ENCODE measurements around the gene RAB3A. TPM values are rescaled to one million over a fixed set of nuclear protein-coding genes. Genes with fewer than 3 reads are reported as not detected.

The RAB3A gene
- total RNA-seq, 4 donors from 2014 or later: 0.40 to 2.5 (median 2.0) TPM; not detected in 1

DNA sequence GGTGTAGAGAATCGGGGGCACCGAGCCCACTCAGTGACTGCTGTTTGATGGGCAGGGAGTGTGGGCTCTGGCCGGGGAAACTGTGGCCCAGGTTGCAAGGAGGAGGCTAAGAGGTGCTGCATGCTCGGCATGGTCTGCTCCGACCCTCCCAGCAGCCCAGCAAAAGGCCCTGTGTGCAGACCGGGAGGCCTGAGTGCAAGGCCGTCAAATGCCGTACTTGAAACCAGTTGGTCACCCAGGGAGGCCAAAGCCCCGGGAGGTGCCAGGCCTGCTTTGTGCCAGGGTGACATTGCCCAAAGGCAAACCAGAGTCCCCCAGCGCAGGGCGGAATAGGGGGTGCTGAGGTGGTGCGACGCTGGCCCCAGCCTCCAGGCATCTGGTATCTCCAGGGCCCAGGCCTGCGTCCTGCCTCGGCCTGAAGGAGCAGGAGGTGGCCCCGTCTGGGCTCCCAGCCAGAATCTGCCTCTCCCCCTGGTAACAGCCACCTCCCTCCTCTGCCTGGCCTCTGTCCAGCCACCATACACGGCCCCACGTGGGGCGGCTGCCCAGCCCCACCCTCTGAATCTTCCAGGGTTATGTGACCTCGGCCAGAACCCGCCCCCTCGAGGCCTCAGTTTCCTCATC is 46.9 kb downstream of the RAB3A start:
- no peaks in the 10 kb centered on the region for H3K9me3 ChIP-seq
- peak; percentile 97 for DNase-seq
- H3K27ac ChIP-seq: peak overlapping the region; percentile 75 to 79 (median 78)
- H3K4me3 ChIP-seq (replicated peaks in 1 of 3): no peak overlapping the region
- H3K4me1 ChIP-seq: peaks cover 37 to 49% of the 10 kb centered on the region in 2 donors
- H3K27me3 ChIP-seq: no peaks in the 10 kb centered on the region
- intact Hi-C loops (cut with DNase I): loop anchor here (10.0 kb wide), 1 partner anchor 152 kb away; the partner anchor contains the start of gene ARRDC2
- WGBS, 2 donors: 10 to 40% methylated on average over 6 to 7 of the region's 22 CpGs
- no peaks in the 10 kb centered on the region for H3K36me3 ChIP-seq
- TF ChIP-seq, protein P1, sequence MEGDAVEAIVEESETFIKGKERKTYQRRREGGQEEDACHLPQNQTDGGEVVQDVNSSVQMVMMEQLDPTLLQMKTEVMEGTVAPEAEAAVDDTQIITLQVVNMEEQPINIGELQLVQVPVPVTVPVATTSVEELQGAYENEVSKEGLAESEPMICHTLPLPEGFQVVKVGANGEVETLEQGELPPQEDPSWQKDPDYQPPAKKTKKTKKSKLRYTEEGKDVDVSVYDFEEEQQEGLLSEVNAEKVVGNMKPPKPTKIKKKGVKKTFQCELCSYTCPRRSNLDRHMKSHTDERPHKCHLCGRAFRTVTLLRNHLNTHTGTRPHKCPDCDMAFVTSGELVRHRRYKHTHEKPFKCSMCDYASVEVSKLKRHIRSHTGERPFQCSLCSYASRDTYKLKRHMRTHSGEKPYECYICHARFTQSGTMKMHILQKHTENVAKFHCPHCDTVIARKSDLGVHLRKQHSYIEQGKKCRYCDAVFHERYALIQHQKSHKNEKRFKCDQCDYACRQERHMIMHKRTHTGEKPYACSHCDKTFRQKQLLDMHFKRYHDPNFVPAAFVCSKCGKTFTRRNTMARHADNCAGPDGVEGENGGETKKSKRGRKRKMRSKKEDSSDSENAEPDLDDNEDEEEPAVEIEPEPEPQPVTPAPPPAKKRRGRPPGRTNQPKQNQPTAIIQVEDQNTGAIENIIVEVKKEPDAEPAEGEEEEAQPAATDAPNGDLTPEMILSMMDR (IDR thresholded peaks at IDR 0.05): no peak
- TF ChIP-seq POLR2A (IDR thresholded peaks at IDR 0.05): peak in 1 of 2 donors; percentile 50

DNA sequence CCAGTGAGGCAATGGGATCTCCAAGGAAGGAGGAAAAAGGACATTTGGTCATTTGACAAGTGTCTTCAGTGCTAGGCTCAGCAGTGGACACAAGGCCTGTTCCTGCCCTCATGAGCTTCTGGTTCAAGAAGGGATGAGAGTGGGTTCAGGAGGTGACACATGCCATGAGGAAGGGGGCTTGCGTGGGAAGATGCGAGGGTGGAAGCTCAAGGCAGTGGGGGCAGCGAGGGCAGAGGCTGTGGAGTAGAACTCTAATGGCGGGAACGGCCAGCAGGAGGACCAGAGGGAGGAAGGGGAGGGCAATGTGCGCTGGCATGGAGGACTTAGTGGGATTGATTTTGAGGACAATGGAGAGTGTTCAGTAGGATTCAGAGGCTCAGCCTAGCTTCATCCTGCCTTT is 47.6 kb downstream of the RAB3A start:
- Histone ChIP-seq H3K27ac (peak overlapping the region; percentile 72 to 79 (median 75)), H3K4me1 (peaks cover 43 to 48% of the 10 kb centered on the region in 2 donors), H3K27me3 (no peaks in the 10 kb centered on the region), H3K9me3 (no peaks in the 10 kb centered on the region), H3K36me3 (no peaks in the 10 kb centered on the region), H3K4me3 (replicated peaks in 1 of 3) (no peak overlapping the region)
- no peak for DNase-seq
- intact Hi-C loops (cut with DNase I): loop anchor here (10.0 kb wide), 1 partner anchor 151 kb away; the partner anchor contains the start of gene ARRDC2
- WGBS, 2 donors: 91 to 96% methylated on average over 6 of the region's 6 CpGs
- TF ChIP-seq POLR2A (IDR thresholded peaks at IDR 0.05): no peak
- TF ChIP-seq, protein P1 (IDR thresholded peaks at IDR 0.05): no peak

DNA sequence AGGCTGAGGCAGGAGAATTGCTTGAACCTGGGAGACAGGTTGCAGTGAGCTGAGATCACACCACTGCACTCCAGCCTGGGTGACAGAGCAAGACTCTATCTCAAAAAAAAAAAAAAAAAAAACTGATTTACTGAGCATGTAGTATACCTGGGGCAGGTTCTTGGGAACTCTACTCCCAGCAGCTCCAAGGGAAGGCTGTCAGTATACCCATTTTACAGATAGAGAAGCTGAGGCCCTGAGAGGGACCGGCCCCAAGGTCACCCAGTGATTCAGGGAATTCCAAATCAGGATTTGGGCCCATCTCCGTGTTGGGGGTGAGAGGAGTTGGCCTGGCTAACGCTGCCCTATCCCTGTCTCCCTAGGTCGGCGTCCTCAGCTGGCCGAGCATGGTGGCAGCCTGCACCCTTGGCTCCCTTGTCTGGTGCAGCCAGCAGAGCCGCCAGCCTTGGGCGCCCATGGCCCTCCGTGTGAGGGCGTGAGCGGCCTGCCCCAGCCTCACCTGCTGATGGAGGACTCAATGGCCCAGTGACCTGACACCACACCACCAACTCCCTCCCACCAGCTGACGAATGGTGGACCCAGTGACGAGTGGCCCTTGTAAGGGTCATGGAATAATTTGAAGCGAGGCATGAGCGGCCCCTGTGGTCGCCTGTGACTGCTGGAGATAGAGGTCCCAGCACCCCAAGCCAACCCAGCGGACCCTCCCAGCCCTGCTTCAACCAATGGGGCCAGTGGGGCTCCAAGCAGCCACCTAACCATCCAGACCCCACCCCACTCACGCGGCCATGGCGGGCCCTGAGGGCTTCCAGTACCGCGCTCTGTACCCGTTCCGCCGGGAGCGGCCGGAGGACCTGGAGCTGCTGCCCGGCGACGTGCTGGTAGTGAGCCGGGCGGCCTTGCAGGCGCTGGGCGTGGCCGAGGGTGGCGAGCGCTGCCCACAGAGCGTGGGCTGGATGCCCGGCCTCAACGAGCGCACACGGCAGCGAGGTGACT is 48.5 kb downstream of the RAB3A start:
- Histone ChIP-seq H3K27ac (peak overlapping the region in 2 of 3 donors; percentile 75 to 79), H3K27me3 (no peaks in the 10 kb centered on the region), H3K36me3 (no peaks in the 10 kb centered on the region), H3K4me3 (replicated peaks in 1 of 3) (no peak overlapping the region), H3K4me1 (peaks cover 38 to 41% of the 10 kb centered on the region in 2 donors), H3K9me3 (no peaks in the 10 kb centered on the region)
- no peak for DNase-seq
- TF ChIP-seq POLR2A (IDR thresholded peaks at IDR 0.05): no peak
- TF ChIP-seq, protein P1 (IDR thresholded peaks at IDR 0.05): no peak
- intact Hi-C loops (cut with DNase I): loop anchor here (10.0 kb wide), 1 partner anchor 151 kb away; the partner anchor contains the start of gene ARRDC2
- WGBS, 2 donors: 95 to 96% methylated on average over 17 of the region's 43 CpGs

DNA sequence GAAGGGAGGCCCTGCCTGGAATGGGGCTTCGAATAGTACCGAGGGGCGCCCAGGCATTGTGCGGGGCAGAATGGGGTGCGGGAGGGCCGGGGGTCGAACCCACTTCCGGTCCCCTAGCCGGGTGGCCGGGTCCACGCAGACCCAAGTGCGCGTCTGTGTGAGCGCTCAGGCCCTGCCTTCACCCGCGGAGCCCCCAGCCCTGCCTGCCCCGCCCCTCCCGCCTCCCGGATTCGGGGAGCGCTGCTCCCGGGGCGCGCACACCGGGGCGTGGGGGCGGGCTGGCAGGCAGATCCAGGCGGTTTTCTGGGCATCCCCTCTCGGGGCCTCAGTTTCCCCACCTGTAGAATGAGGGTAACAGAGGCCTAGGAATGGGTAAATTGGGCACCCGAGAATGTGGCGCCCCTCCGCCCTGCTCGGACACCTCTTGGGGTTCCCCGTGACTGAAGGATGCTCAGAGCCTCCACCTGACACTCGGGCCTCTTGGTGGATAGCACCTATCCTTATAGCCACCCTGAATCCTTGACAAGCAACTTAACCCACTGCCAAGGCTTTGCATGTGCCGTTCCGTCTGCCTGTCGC is 50.2 kb downstream of the RAB3A start:
- WGBS, 2 donors: 3 to 8% methylated on average over 9 to 15 of the region's 38 CpGs
- intact Hi-C loops (cut with DNase I): loop anchor here (10.0 kb wide), 1 partner anchor 149 kb away; the partner anchor contains the start of gene ARRDC2
- Histone ChIP-seq H3K4me1 (peaks cover 38 to 39% of the 10 kb centered on the region in 2 donors), H3K4me3 (replicated peaks in 1 of 3) (peak overlapping the region; percentile 55 to 84 (median 70)), H3K27me3 (no peaks in the 10 kb centered on the region), H3K36me3 (no peaks in the 10 kb centered on the region), H3K27ac (peak overlapping the region; percentile 50 to 96 (median 75)), H3K9me3 (no peaks in the 10 kb centered on the region)
- peak; percentile 36 to 39 for DNase-seq
- TF ChIP-seq POLR2A (IDR thresholded peaks at IDR 0.05): no peak
- TF ChIP-seq, protein P1 (IDR thresholded peaks at IDR 0.05): no peak
